ENCODE measurements around the gene ENTPD1. TPM values are rescaled to one million over a fixed set of nuclear protein-coding genes. Genes with fewer than 3 reads are reported as not detected.

The ENTPD1 gene
- total and polyA plus RNA-seq, 10 of the 15 experiments (the other 5 are each of a cell fraction or from before 2014, with no cell fraction given), result 110 to 413 (median 161) TPM

DNA sequence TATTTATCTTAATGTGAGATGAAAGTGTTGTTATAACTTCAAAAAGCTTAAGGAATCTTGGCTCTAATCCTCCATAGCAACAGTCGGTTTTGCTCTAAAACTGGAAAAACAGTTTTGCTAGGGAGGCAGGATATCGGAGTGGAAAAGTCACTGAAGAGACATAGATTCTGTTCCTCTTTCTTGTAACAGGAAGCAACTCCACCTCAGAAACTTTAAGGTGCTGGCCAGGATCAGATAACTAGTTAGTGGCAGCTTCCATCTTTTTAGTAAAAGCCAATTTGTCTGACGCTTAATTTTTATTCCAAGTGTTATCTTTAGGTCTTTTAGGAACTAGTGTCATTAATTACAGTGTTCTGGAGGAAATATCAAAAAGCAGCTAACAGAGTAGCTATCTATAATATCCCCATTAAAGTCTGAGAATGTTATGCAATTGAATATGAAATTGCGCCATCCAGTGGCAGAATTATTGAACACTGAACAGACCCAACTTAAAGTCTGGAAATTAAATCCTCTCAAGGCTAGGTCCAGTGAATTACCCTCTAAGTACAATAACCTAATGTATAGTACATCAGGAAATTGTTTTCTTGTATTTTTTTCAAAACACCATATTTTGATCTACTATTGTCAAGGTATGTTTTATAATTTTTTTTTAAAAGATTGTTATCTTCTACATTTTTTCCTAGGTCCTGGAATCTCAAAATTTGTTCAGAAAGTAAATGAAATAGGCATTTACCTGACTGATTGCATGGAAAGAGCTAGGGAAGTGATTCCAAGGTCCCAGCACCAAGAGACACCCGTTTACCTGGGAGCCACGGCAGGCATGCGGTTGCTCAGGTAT, 85.9 kb downstream of the ENTPD1 start (continued):
- TF ChIP-seq, protein P1, sequence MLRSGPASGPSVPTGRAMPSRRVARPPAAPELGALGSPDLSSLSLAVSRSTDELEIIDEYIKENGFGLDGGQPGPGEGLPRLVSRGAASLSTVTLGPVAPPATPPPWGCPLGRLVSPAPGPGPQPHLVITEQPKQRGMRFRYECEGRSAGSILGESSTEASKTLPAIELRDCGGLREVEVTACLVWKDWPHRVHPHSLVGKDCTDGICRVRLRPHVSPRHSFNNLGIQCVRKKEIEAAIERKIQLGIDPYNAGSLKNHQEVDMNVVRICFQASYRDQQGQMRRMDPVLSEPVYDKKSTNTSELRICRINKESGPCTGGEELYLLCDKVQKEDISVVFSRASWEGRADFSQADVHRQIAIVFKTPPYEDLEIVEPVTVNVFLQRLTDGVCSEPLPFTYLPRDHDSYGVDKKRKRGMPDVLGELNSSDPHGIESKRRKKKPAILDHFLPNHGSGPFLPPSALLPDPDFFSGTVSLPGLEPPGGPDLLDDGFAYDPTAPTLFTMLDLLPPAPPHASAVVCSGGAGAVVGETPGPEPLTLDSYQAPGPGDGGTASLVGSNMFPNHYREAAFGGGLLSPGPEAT (IDR thresholded peaks at IDR 0.05; ENCODE audit: low read depth), result peak; percentile 83; the same call in 1 of the 2 replicates
- no peak for TF ChIP-seq BCL11A (IDR thresholded peaks at IDR 0.05; ENCODE audit: low read depth, low read length)
- no peak for TF ChIP-seq NR2C2 (IDR thresholded peaks at IDR 0.05; ENCODE audit: borderline replicate concordance, control insufficient read depth, insufficient read length, low read depth)
- TF ChIP-seq JUNB (IDR thresholded peaks at IDR 0.05), result no peak
- TF ChIP-seq, protein P2, sequence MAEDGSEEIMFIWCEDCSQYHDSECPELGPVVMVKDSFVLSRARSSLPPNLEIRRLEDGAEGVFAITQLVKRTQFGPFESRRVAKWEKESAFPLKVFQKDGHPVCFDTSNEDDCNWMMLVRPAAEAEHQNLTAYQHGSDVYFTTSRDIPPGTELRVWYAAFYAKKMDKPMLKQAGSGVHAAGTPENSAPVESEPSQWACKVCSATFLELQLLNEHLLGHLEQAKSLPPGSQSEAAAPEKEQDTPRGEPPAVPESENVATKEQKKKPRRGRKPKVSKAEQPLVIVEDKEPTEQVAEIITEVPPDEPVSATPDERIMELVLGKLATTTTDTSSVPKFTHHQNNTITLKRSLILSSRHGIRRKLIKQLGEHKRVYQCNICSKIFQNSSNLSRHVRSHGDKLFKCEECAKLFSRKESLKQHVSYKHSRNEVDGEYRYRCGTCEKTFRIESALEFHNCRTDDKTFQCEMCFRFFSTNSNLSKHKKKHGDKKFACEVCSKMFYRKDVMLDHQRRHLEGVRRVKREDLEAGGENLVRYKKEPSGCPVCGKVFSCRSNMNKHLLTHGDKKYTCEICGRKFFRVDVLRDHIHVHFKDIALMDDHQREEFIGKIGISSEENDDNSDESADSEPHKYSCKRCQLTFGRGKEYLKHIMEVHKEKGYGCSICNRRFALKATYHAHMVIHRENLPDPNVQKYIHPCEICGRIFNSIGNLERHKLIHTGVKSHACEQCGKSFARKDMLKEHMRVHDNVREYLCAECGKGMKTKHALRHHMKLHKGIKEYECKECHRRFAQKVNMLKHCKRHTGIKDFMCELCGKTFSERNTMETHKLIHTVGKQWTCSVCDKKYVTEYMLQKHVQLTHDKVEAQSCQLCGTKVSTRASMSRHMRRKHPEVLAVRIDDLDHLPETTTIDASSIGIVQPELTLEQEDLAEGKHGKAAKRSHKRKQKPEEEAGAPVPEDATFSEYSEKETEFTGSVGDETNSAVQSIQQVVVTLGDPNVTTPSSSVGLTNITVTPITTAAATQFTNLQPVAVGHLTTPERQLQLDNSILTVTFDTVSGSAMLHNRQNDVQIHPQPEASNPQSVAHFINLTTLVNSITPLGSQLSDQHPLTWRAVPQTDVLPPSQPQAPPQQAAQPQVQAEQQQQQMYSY (CRISPR knock-in tag; IDR thresholded peaks at IDR 0.05), result no peak
- TF ChIP-seq, protein P3, sequence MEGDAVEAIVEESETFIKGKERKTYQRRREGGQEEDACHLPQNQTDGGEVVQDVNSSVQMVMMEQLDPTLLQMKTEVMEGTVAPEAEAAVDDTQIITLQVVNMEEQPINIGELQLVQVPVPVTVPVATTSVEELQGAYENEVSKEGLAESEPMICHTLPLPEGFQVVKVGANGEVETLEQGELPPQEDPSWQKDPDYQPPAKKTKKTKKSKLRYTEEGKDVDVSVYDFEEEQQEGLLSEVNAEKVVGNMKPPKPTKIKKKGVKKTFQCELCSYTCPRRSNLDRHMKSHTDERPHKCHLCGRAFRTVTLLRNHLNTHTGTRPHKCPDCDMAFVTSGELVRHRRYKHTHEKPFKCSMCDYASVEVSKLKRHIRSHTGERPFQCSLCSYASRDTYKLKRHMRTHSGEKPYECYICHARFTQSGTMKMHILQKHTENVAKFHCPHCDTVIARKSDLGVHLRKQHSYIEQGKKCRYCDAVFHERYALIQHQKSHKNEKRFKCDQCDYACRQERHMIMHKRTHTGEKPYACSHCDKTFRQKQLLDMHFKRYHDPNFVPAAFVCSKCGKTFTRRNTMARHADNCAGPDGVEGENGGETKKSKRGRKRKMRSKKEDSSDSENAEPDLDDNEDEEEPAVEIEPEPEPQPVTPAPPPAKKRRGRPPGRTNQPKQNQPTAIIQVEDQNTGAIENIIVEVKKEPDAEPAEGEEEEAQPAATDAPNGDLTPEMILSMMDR (IDR thresholded peaks at IDR 0.05 in 2 of 3, conservative IDR thresholded peaks at IDR 0.05 in 1 of 3; ENCODE audit: control insufficient read depth in 2 of 3, extremely low read depth in 1 of 3, insufficient read depth in 1 of 3, low read depth in 3 of 3, low read length in 3 of 3), result peak; percentile 37 to 71 (median 58); a peak in 4 of 6 replicates
- TF ChIP-seq KDM1A (IDR thresholded peaks at IDR 0.05; ENCODE audit: borderline replicate concordance), result no peak
- TF ChIP-seq IKZF2 (IDR thresholded peaks at IDR 0.05), result peak; percentile 96
- TF ChIP-seq NR2F1 (conservative IDR thresholded peaks at IDR 0.05), result no peak
- TF ChIP-seq, protein P4, sequence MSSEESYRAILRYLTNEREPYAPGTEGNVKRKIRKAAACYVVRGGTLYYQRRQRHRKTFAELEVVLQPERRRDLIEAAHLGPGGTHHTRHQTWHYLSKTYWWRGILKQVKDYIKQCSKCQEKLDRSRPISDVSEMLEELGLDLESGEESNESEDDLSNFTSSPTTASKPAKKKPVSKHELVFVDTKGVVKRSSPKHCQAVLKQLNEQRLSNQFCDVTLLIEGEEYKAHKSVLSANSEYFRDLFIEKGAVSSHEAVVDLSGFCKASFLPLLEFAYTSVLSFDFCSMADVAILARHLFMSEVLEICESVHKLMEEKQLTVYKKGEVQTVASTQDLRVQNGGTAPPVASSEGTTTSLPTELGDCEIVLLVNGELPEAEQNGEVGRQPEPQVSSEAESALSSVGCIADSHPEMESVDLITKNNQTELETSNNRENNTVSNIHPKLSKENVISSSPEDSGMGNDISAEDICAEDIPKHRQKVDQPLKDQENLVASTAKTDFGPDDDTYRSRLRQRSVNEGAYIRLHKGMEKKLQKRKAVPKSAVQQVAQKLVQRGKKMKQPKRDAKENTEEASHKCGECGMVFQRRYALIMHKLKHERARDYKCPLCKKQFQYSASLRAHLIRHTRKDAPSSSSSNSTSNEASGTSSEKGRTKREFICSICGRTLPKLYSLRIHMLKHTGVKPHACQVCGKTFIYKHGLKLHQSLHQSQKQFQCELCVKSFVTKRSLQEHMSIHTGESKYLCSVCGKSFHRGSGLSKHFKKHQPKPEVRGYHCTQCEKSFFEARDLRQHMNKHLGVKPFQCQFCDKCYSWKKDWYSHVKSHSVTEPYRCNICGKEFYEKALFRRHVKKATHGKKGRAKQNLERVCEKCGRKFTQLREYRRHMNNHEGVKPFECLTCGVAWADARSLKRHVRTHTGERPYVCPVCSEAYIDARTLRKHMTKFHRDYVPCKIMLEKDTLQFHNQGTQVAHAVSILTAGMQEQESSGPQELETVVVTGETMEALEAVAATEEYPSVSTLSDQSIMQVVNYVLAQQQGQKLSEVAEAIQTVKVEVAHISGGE (CRISPR knock-in tag; IDR thresholded peaks at IDR 0.05), result no peak
- no peak for TF ChIP-seq HDAC2 (IDR thresholded peaks at IDR 0.05)
- no peak for TF ChIP-seq GABPA (IDR thresholded peaks at IDR 0.05; ENCODE audit: low read depth)
- no peak for TF ChIP-seq MTA3 (IDR thresholded peaks at IDR 0.05; ENCODE audit: borderline replicate concordance, low read length)
- no peak for TF ChIP-seq CBFB (IDR thresholded peaks at IDR 0.05; ENCODE audit: low read depth)
- TF ChIP-seq POU2F2 (IDR thresholded peaks at IDR 0.05; ENCODE audit: borderline replicate concordance, low read depth, low read length), result no peak
- 0 out of 2 replicates have a peak, but pooled peaks have one; percentile 32 for TF ChIP-seq ZBED1 (IDR thresholded peaks at IDR 0.05; ENCODE audit: borderline replicate concordance)
- no peak for TF ChIP-seq TCF12 (IDR thresholded peaks at IDR 0.05; ENCODE audit: low read depth, low read length)
- TF ChIP-seq FOS (IDR thresholded peaks at IDR 0.05; ENCODE audit: borderline replicate concordance, extremely low read depth, insufficient read length), result no peak
- no peak for TF ChIP-seq HDAC6 (IDR thresholded peaks at IDR 0.05; ENCODE audit: unreplicated experiment)
